ENCODE measurements around the gene SLC35G3.

GRCh38 chr17:35227546-35227945, 33.4 kb upstream of the SLC35G3 start:
- TF ChIP-seq ZHX1 (CRISPR knock-in tag; IDR thresholded peaks at IDR 0.05; ENCODE audit: low read depth) = no peak
- no peak for TF ChIP-seq MEIS2 (CRISPR knock-in tag; IDR thresholded peaks at IDR 0.05)
- no peak for TF ChIP-seq ZNF598 (CRISPR knock-in tag; IDR thresholded peaks at IDR 0.05; ENCODE audit: borderline replicate concordance)
- no peak for TF ChIP-seq POLR2A (IDR thresholded peaks at IDR 0.05; ENCODE audit: insufficient read depth in 1 of 2, low read depth in 2 of 2, low read length in 2 of 2)
- TF ChIP-seq MYPOP (CRISPR knock-in tag; IDR thresholded peaks at IDR 0.05) = no peak
- no peak for TF ChIP-seq ZNF331 (CRISPR knock-in tag; IDR thresholded peaks at IDR 0.05)
- no peak for TF ChIP-seq MAZ (IDR thresholded peaks at IDR 0.05; ENCODE audit: borderline replicate concordance, low read depth, low read length)
- TF ChIP-seq MAZ (CRISPR knock-in tag; IDR thresholded peaks at IDR 0.05; ENCODE audit: low read depth) = no peak
- no peak for TF ChIP-seq SP1 (IDR thresholded peaks at IDR 0.05)
- TF ChIP-seq SP1 (CRISPR knock-in tag; IDR thresholded peaks at IDR 0.05) = no peak
- no peak for TF ChIP-seq ARNT (IDR thresholded peaks at IDR 0.05)
